ENCODE results near the gene HIVEP3.

HIVEP3 gene

DNA sequence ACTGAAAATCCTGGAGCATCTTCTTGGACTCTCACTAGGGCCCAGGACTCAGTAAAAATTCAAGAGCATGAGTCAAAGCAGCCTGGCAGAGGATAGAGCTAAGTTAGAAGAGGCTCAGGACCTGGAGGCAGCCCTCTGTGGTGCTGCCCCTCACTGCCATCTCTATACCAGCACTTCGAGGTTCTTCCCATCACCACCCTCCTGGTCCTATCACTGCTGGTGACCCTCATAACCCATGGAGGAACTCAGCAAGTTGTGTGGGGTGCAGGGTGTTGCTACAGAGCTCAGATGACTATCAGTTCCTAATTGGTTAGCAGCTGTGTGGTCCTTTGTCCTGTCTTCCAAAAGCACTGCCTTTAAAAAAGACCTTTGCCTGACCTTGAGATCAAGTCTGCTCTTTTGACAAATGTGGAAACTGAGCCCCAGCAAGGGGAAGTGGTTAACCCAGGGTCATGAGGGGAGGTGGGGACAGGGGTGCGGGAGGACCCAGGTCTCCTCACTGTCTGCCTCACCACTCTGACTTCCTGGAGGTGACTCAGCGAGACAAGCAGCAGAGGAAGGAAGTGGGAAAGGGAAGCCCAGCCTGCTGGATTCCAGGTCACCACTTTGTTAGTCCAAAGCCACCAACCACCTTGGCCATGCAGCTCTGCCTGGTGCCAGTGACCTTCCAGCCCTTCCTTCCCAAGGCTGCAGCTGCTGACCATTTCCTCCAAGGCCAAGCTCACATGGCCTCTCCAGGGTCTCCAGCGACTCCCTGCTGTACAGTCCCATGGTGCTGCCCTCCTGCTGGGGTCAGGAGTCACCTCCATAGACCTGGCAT is 234.8 kb downstream of the HIVEP3 start:
- DNase-seq (ENCODE audit: low read depth) = no peak

DNA sequence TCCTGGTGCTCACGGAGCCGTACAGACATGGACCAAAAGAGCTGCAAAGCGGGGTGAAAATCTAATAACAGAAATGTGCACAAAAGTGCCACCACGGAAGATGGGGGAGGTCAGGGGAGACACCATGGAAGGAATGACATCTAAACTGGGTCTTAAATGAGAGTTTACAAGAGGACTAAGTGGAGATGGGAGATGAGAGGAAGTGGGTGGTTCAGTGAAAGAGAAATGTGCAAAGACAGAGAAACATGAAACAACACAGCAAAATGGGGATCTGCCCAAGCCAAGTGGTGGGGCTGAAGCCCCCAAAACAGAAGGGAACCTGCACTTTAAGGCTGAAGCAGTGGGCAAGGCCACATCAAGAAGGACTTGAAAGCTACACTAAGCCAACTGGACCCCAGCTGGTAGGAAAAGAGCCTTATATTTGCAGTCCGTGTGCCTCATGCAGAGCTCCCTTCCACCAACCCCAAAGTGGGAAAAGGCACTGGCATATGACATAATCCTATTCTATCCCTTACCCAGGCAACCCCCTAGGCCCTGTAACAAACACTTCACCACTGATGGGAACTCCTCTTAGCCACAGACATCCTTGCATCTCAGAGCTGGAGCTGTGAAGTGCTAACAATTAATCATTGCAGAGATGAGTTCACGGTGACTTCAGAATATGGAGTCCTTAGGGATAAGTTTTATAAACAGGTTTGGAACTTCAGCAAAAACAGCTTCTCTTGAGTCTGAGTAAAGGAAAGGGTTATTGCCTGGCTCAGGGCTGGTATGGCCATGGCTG is 235.7 kb downstream of the HIVEP3 start:
- DNase-seq (ENCODE audit: low read depth) = no peak

DNA sequence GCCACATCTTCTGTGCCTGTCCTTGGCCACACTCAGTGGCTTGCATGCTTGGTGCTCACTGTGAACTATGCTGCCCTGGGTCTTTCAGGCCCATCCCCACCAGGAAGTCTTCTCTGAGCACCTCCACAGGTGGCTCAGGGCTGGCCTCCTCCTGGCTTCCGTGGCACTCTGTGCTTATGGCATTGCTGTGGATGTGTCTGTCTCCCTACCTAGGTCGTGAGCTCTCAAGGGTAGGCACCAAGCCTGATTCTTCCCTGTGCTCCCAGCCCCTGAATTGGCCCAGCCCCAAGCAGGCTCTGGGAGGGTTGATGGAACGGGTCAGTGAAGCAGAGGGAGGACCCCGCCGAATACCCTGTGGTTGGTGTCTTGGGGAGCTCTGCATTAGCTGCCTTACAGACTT is 236.6 kb downstream of the HIVEP3 start:
- DNase-seq (ENCODE audit: low read depth) = no peak

DNA sequence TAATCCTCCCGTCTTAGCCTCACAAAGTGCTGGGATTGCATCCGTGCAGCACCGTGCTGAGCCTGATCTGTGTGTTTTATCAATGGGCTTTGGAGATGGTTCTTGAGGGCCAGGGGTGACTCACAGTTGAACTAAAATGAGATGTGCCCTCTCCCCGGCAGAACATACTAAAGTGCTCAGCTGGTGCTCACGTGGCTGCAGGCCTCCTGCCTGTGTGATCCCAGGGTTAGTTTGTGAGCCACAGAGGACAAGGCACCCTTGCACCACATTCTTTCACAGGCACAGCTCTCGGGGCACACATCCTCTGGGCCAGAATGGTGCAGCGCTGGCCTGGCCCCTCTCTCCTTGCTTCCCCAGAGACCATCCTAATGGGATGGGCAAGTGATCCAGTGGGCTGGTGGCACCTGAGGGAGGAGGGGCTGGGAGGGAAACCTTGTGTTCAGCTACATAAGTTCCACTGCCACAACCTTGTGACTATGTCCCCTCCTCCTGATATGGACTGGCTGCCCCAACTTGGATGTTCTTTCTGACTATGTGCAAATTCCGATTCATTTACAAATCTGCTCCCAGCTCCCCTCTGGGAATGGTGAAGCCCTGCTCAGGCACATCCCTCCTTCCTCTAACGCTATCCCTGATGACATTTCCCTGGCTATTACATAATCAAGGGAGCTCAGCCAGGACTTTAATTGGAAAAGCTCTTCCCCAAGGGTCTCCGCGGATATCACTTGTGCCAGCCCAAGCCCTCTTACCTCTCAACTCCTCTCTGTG is 237.2 kb downstream of the HIVEP3 start:
- no peak for DNase-seq (ENCODE audit: low read depth)

DNA sequence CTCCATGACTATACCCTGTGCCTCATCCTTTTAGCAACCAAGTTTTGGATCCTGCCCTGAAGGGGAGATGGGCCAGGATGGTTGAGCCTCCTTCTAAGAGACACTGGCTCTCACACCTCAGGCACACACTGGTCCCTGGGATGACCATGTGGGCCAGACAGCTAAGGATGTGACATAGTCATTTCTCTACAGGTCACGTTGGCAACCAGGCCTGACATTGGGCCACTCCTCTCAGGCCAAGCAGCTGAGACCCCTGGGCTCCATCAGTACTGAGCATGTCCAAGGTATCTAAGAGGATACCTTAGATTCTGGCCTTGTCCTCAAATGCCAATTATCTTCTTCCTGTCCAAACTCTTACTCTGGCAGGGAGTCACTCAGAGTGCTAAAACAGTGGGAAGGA is 238.7 kb downstream of the HIVEP3 start:
- no peak for DNase-seq (ENCODE audit: low read depth)

DNA sequence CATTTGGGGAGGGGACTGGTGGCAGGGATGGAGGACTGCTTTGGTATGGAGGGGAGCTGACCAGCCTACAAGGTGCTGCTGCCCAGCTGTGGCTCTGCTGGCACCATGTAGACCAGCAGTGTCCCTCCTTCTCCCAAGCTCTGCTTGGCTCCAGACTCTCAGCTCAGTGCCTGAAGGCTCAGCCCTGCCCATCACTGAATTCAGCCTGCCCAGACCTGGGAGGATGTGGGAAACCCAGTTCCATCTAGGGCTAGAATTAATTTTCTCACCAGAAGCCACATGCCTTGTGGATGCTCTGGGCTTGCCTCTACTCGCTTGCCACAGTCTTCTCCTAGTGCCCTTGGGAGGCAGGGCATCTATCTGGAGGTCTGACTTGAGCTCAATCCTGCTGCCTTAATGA is 239.2 kb downstream of the HIVEP3 start:
- no peak for DNase-seq (ENCODE audit: low read depth)

DNA sequence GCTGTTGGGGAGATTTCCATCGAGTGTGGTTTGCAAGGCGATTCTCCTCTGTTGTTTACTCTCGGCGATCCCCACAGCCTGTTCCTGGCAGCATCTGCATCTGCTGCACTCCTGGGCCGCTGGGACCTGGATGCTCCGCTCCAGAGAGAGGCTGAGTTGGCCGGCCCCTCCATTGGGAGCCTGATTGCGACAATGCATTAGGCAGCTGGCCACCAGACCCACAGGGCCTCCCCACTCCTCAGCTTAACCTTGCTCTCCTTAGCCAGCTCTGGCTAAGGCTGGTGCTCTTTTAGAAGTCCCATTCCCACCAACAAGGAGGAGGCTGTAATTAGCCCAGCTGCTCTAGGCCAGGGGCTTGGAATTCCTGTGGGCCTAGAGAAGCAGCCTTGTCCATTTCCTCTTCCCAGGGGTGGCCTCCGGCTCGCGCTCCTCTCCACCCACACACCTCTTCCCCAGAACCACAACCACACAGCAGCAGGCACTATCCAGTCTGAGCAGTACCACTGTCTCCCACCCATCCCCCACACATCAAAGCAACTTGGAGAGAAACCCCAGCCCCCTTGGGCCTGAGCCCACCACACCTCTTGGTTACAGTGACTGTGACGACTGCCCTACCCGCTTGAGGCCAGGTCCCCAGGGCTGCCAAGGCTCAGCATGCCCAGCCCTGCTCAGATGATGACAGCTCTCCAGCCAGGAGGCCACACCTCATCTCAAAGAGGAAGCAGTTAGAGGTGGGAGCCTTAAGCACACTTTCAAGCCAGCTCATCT is 240.4 kb downstream of the HIVEP3 start:
- DNase-seq (ENCODE audit: low read depth) = no peak

DNA sequence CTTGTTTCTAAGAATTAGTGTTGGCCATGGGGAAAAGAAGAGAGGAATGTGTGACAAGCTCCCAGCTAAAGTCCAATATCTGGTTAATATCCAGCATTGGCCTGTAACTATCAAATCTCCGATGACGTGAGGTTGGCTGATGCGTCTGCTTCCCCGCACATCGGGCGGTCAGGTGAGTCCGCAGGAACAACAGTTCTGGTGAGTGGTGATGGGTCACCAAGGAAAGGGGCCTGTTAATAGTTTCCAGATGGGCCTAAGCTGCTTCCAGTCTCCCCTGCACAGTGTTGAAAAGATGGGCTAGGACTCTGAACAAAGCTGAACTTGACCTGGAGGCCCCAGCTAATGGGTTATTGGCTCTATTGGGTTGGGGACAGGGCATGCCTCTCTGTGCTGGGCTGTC is 241.1 kb downstream of the HIVEP3 start:
- DNase-seq (ENCODE audit: low read depth) = no peak

DNA sequence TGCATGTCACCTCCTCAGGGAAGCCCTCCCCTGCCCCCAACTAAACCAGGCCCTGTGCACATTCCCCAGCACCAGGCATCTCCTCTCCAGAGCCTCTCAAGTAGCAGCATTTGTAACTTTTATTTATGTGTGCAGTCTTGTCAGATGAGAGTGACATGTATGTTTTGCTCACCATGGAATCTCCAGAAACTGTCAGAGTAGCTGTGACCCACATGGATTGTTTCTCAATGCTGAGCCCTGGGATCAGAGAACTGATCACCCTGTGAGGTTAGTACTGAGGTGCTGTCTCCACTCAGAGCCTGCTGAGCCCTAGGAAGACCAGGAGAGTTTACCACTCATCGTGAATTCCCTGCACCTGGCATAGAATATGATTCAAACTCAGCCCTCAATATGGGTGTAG is 243.3 kb downstream of the HIVEP3 start:
- DNase-seq (ENCODE audit: low read depth) = no peak

DNA sequence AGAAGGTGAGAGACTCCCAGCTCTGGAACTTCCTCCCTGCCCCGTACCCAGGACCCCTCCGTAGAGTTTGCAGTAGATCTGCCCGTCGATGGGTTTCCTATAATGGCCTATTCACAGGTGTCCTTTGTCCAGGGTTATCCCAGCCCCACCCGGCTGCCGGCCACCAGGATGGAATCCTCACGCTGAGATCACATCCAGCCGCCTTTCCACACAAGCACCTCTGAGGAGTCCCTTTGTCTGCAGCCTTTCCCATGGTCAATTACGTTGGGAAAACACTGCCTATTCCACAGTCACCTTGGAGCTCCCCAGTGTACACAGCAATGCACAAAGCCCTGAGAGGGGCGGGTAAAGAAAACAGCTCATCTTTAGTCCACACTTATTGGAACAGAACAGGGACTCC is 244.2 kb downstream of the HIVEP3 start:
- no peak for DNase-seq (ENCODE audit: low read depth)

DNA sequence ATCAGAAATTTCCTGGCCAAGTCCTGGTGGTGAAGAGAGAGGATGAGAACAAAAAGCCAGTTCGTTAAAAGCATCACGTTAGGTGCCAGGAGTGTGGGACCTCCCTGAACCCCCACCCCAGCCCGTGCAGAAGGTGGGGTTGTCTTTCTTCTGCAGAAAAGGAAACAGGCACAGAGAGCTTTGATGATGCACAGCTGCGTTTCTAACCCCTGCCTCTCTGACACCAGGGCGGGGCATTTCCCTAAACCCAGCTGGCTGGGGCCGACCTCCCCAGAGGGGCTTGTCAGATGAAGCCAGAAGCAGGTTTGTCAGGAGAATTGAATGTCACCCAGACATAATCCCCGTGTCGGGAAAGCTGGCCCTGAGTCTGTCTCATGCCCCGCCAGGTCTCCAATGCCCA is 244.9 kb downstream of the HIVEP3 start:
- no peak for DNase-seq (ENCODE audit: low read depth)

DNA sequence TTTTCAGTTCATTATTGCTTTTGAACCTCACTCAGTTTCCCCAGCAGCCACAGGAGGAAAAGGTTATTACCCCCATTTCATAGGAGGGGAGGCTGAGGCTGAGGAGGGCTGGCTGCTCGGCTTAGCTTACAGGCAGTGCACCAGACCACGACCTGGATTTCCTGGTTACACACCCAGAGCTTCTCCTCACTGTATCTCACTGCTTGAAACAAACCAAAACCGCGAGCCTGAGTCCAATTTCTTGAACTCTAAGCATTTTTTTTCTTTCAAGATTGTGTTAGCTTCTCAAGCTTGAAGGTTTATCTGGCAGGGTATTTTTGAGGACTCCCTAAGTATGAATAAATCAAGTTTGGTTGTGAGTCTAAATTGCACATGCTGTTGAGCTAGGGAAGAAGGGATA is 245.3 kb downstream of the HIVEP3 start:
- DNase-seq (ENCODE audit: low read depth) = no peak

DNA sequence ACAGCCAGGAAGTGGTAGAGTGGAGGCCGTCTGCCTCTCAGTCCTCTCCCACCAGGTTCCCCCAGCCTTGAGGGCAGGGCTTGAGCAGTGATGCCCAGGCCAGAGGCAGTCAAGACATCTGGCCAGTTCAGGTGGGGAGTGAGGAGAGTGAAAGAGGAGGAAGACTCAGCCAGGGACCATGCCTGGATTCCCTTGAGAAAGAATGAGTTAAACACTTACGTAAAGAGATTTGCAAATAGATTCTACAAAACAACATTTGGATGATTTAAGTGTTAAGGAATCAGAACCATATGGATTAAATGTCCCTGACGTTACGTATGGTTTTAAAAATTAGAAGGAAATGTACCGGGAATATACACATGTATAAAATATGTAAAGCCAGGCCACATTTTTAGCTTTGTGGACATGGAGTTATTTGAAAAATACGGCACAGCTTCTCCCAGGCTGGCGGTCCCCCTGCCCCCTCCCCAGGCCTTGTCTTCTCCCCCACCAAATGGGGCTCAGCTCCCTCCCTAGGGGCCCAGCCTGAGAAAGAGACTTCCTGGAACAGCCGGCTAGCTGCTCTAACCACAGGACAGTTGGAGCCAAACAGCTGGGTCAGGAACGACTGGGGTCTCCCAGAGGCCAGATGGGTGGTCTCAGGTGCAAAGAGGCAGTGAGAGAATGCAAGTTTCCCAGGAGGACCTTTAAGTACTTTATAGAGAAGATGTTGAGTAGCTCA is 245.9 kb downstream of the HIVEP3 start:
- peak; percentile 91 for DNase-seq (ENCODE audit: low read depth)

DNA sequence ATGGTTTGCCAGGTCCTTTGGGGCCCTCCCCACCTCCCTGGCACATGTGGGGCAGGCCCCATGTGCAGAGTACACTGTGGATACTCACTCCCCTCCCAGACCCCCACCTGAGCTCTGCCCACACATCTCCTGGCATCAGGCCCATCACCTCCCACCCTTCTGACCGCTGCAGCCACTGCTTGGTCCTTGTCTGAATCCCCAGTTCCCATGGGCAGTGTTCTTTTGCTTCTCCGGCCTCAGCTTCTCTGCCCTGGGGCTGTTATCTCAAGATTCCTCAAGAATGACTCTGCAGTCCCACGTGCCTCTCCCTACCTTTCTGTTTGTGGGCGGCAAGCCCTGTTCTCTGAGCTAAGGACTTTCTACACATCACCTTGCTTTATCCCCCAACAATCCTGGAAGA is 246.5 kb downstream of the HIVEP3 start:
- peak; percentile 68 for DNase-seq (ENCODE audit: low read depth)

DNA sequence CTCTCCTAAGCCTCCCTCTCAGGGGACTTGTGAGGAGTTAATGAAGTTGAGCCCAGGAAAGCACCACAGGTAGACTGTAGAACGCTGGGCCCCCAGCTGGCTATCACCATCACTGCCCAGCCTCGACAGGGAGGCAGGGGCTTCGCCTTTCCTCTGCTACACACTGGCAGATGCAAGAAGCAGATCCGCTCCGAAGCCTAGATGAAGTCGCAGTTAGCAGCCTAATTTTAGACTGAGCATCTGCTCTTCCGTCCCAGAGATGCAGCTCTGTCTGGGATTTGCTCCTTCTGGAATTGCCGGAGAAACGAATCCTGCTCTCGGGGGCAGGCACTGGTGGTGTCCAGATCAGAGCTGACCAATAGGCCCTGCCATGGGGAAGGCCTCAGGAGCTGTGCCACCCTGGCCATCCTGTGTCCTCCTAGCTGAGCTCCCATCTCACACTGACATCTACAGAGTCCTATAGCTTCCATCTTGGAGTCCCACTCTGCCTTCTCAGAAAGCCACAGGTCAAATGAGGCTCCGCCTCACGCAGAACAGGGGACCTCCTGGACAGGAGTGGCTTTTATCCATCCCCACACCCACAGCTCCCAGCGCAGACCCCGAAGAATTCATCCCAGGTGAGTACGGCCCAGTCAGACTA is 247.5 kb downstream of the HIVEP3 start:
- no peak for DNase-seq (ENCODE audit: low read depth)

DNA sequence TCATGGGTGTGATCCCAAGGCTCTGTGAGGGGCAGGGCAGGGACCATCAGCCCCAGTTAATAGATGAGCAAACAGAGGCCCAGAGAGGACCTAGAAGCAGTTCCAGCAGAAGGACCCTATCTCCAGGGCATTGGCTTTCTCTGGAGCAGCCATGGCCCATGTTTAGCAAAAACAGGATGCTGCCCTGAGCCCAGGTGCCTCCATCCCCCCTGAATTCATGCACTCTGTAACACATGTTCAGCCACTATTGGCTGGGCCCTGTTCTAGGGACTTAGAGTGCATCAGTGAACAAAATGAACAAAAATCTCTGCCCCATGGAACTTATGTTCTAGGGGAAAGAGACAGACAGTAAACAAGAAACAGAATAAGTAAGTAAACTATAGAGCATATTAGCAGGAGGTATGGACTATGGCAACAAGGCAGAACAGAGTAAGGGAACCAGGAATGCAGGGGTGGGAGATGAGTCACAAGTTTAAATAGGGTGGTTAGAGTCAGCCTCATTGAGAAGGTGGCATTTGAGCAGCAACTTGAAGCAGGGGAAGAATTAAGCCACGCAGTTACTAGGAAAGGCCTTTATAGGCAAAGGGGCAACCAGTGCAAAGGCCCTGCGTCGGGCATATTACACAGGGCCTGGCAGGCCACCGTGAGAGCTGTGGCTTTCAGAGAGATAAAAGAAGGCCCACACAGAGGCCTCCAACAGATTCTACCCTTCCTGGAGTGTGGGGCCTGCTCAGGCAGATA is 248.3 kb downstream of the HIVEP3 start:
- DNase-seq (ENCODE audit: low read depth) = no peak

DNA sequence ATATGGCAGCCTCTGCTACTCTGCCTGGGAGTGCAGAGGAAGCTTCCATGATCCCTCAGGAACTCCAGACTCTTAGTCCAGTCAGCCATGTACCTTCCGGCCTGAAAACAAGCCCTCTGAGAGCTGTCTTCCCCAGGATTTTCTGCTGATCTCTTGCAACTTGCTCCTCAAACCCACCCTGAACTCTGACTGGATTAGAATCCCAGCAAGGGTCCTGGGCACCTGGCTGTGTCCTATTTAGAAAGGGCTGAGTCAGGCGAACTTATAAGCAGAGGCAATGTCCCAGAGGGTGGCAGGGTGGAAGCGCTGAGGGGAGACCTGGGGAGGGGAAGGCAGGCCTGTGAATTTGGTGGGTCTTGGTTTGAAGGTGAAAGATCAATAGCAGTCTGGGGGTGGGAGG is 249.8 kb downstream of the HIVEP3 start:
- DNase-seq (ENCODE audit: low read depth) = no peak

DNA sequence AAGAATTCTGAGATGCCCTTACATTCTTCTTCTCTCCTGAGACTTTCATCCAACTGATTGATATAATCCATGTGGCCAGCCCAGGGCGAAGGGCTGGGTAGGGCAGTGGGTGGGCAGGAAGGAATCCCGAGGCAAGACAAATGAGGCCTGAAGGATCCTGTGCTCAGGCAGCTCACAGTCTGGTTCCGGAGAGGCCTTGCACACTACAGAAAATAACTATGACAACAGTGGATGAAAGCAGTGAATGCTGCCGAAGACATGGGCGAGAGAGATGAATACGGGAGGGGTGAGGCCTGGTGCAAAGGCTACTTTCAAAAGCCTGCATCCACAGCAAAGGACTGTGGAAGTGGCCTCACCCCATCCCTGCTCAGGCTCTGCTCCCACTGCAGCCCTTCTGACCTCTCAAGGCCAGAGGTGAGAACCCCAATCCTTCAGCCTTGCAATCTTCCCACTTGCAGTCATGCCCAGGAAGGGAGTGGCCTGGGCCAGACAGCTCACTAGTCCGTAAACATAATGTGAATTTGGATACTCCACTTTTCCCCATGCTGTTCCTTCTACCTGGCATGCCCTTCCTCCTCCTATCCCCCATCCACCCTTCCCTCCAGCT is 250.6 kb downstream of the HIVEP3 start:
- DNase-seq (ENCODE audit: low read depth) = no peak

DNA sequence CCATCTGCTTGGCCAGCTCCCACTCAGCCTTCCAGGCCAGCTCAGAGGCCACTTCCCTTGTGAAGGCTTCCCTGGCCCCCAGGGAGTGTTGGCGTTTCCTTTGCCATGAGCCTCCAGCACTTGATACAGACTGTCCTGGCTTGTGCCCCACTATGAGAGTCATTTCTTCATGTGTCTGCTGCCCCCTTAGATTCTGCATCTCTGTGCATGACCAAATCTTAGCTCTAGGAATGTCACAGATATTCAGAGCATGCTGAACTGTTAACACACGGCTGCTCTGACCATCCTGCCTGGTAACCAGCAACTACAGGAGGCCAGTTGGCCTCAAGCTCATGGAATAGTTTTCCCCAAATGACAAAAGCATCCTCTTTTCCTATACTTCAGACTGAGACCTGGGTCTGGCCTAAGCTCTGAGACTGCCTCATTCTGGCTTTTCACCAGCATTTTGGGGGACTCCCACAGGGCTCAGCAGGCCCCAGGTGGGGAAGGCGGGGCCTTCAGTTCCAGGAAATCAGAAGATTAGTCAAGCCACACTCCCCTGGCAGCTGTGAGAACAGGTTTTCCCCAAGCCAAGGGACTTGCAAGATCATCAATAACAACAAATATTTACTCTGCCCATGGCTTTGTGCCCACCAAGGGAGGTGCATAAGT is 251.6 kb downstream of the HIVEP3 start:
- no peak for DNase-seq (ENCODE audit: low read depth)

Data from HS-5 (cell line).